ENCODE data around the gene KIF25.

GRCh38 chr6:168005796-168006195, 8.3 kb downstream of the KIF25 start:
- TF ChIP-seq POLR2A (IDR thresholded peaks at IDR 0.05): no peak
- TF ChIP-seq CTCF (IDR thresholded peaks at IDR 0.05): no peak
